GM12878 (cell line): ENCODE results near the gene CDK17. TPM values are rescaled to one million over a fixed set of nuclear protein-coding genes. Genes with fewer than 3 reads are reported as not detected.

ENCODE experiments used
- ATAC-seq: fragments of 200-7000 bp; cut with Tn5 transposase; 3 replicates; pipeline ENCODE4 v1.9.1; 2020; ENCODE audit warnings: mild to moderate bottlenecking, moderate library complexity
- BruUV-seq: library from RNA; stranded (reverse); fragments of 400-500 nt; replicated peaks from 2 replicates; lab custom pipeline; 2021; lab: Mats Ljungman, UMichigan
- CTCF ChIA-PET: fragments of 300-600 bp; sonication (Branson Sonifier 250); formaldehyde crosslinking; extraction: SDS; loops from one replicate; lab custom pipeline; 2021; ENCODE audit warnings: inconsistent platforms; lab: Yijun Ruan, JAX
- POLR2A ChIA-PET: fragments of 350-600 bp; formaldehyde crosslinking; extraction: SDS; loops from one replicate; lab custom pipeline; 2021; ENCODE audit warnings: inconsistent platforms; lab: Charles Lee
- RAD21 ChIA-PET: fragments of 300-600 bp; sonication (Branson Sonifier 250); formaldehyde crosslinking; loops from one replicate; lab custom pipeline; 2023; ENCODE audit warnings: antibody characterized with exemption; ENCODE audit not compliant: unreplicated experiment; lab: Charles Lee
- SMC1A ChIA-PET: fragments of 300-600 bp; sonication (Branson Sonifier 250); formaldehyde crosslinking; loops from one replicate; lab custom pipeline; 2023; ENCODE audit not compliant: unreplicated experiment, uncharacterized antibody; lab: Charles Lee
- DNase-seq: peaks from one replicate; pipeline ENCODE4 v3.0.0-alpha.2; 2011; ENCODE audit warnings: low read depth, low spot score
- FAIRE-seq: peaks from 3 replicates; lab custom pipeline; 2011; peaks lifted over from hg19 to GRCh38; lab: Jason Lieb, UNC
- H2AFZ ChIP-seq: 2 replicates; pipeline ENCODE4 v1.6.0; 2011; ENCODE audit warnings: low read depth, low read length, control low read depth; ENCODE audit not compliant: control insufficient read depth
- H3K27ac ChIP-seq: 2 replicates; pipeline ENCODE4 v1.5.1; 2011; ENCODE audit warnings: control low read depth; ENCODE audit not compliant: control insufficient read depth, insufficient read depth
- H3K27me3 ChIP-seq, 2 experiments: replicated peaks in 1 of 2; 2 replicates each; pipeline versions ENCODE4 v1.6.0 to v1.6.1; 2011; ENCODE audit warnings: low read length in 1 of 2; ENCODE audit not compliant: control insufficient read depth in 2 of 2, insufficient read depth in 2 of 2
- H3K36me3 ChIP-seq, 2 experiments: 2 replicates each; pipeline ENCODE4 v1.5.1; 2011; ENCODE audit warnings: low read length in 1 of 2; ENCODE audit not compliant: control insufficient read depth in 2 of 2, insufficient read depth in 2 of 2
- H3K4me1 ChIP-seq: 2 replicates; pipeline ENCODE4 v1.6.1; 2011; ENCODE audit warnings: mild to moderate bottlenecking, low read length, moderate library complexity, mixed read lengths; ENCODE audit not compliant: control insufficient read depth, insufficient read depth
- H3K4me2 ChIP-seq: 2 replicates; pipeline ENCODE4 v1.6.0; 2011; ENCODE audit warnings: control low read depth; ENCODE audit not compliant: control insufficient read depth, insufficient read depth
- H3K4me3 ChIP-seq: fragments of 200-600 bp; sonication (generic); 2 replicates; pipeline ENCODE4 v1.5.1; 2016
- H3K79me2 ChIP-seq: 2 replicates; pipeline ENCODE4 v1.6.0; 2011; ENCODE audit warnings: low read length; ENCODE audit not compliant: control insufficient read depth, insufficient read depth
- H3K9ac ChIP-seq: 2 replicates; pipeline ENCODE4 v1.8.0; 2011; ENCODE audit warnings: low read length, control low read depth, mixed read lengths; ENCODE audit not compliant: control insufficient read depth, insufficient read depth
- H3K9me3 ChIP-seq: replicated peaks from 3 replicates; pipeline ENCODE4 v1.5.1; 2011; ENCODE audit warnings: mild to moderate bottlenecking, low read length; ENCODE audit not compliant: control insufficient read depth, insufficient read depth
- H4K20me1 ChIP-seq: 2 replicates; pipeline ENCODE4 v1.6.0; 2011; ENCODE audit not compliant: control insufficient read depth, insufficient read depth
- CHD4 ChIP-seq: fragments of 200-600 bp; sonication (generic); IDR thresholded peaks from 2 replicates; pipeline ENCODE4 v1.6.1; 2016; ENCODE audit warnings: mild to moderate bottlenecking
- EZH2 ChIP-seq: IDR thresholded peaks from 2 replicates; pipeline ENCODE4 v1.6.1; 2012; ENCODE audit warnings: low read depth, mild to moderate bottlenecking, control low read depth, inconsistent platforms, low read length, borderline replicate concordance; ENCODE audit not compliant: control insufficient read depth
- NFXL1 ChIP-seq: fragments of 450-650 bp; IDR thresholded peaks from 2 replicates; pipeline ENCODE4 v1.6.1; 2017; ENCODE audit warnings: antibody characterized with exemption, mild to moderate bottlenecking, borderline replicate concordance
- RBBP5 ChIP-seq: fragments of 200-600 bp; sonication (generic); conservative IDR thresholded peaks from 2 replicates; pipeline ENCODE4 v1.6.1; 2016
- RUNX3 ChIP-seq: IDR thresholded peaks from 2 replicates; pipeline ENCODE4 v1.6.1; 2012; ENCODE audit warnings: low read length, inconsistent platforms
- WGBS: methylation state at CpG from one replicate; pipeline ENCODE4 v1.1.6; 2016; ENCODE audit warnings: low lambda C conversion rate; ENCODE audit not compliant: insufficient replicate concordance, insufficient coverage; ENCODE audit errors: missing lambda C conversion rate; 5-methylcytosine and 5-hydroxymethylcytosine counted together
- in situ Hi-C: fragments of 300-500 bp; cut with MboI; formaldehyde crosslinking; loops from 9 replicates; pipeline ENCODE4 v1.14.3; 2018; ENCODE audit warnings: mixed read lengths
- intact Hi-C: fragments of 100-400 bp; cut with micrococcal nuclease; formaldehyde crosslinking; loops from one replicate; pipeline ENCODE4 v1.14.2; 2022; ENCODE audit not compliant: unreplicated experiment
- polyA plus RNA-seq, 11 experiments: library from polyadenylated mRNA; depleted of rRNA in 4 of 11; unstranded in 6 of 11; stranded (reverse) in 5 of 11; fragments of >200 nt; fragmentation: Nextera tagmentation in 4 of 11; fragmentation: Illumina TruSeq in 1 of 11; extraction: Ambion mirVana in 4 of 11; extraction: Trizol in 1 of 11; gene quantifications; 1 replicate in 1 of 11; 2 replicates in 10 of 11; pipeline versions ENCODE4 v1.2.1 to v1.2.3, GENCODE V29; 2011 to 2016; ENCODE audit warnings: inconsistent platforms in 2 of 11, missing spikeins in 2 of 11, low read depth in 1 of 11
- total RNA-seq, 4 experiments: library from RNA; depleted of rRNA in 3 of 4; stranded (reverse); fragments of >200 nt in 3 of 4; fragmentation: Illumina TruSeq in 1 of 4; extraction: Trizol in 1 of 4; gene quantifications; 2 replicates each; pipeline versions ENCODE4 v1.2.1 to v1.2.3, GENCODE V29; 2013 to 2021

Gene CDK17
- total and polyA plus RNA-seq, 10 of the 15 experiments (the other 5 are each of a cell fraction or from before 2014, with no cell fraction given): 5.6 to 45.6 (median 18.3) TPM

GRCh38 chr12:96301732-96302131 is 98.5 kb downstream of the CDK17 start:
- H3K4me2 ChIP-seq: no peak overlapping the region
- H3K4me3 ChIP-seq: no peak overlapping the region
- no peak overlapping the region for H3K9ac ChIP-seq
- ChIA-PET POLR2A (no interaction called here), RAD21 (no interaction called here), SMC1A (interaction anchor here (0.9 to 1.2 kb wide), 2 partner anchors 47 to 97 kb away, joined by 3 read pairs; no protein-coding TSS in a partner anchor), CTCF (interaction anchor here (0.6 kb wide), 1 partner anchor 61 kb away, joined by 3 read pairs; no protein-coding TSS in a partner anchor)
- no peaks in the 10 kb centered on the region for H3K9me3 ChIP-seq
- WGBS: 98% methylated on average over 4 of the region's 4 CpGs
- in situ Hi-C loops: no loop called here
- H3K27ac ChIP-seq: no peak overlapping the region
- H3K27me3 ChIP-seq: no peaks in the 10 kb centered on the region
- H3K36me3 ChIP-seq: peaks cover 0 to 10% of the 10 kb centered on the region in 2 experiments; a peak in 1 of 4 replicates
- DNase-seq (no peak), FAIRE-seq (no peak), ATAC-seq (no peak)
- H3K79me2 ChIP-seq: no peaks in the 10 kb centered on the region; the same call in 1 of the 2 replicates
- H3K4me1 ChIP-seq: peaks cover 9% of the 10 kb centered on the region
- TF ChIP-seq CHD4: no peak
- TF ChIP-seq EZH2: no peak
- no peak overlapping the region for H2AFZ ChIP-seq
- intact Hi-C loops: no loop called here
- no peaks in the 10 kb centered on the region for H4K20me1 ChIP-seq
- BruUV-seq: no TSS peak

GRCh38 chr12:96300064-96300463 is 100.2 kb downstream of the CDK17 start:
- ChIA-PET POLR2A (interaction anchor here (0.7 kb wide), 1 partner anchor 11 kb away, joined by 4 read pairs; no protein-coding TSS in a partner anchor), CTCF (no interaction called here), RAD21 (no interaction called here), SMC1A (interaction anchor here (1.3 kb wide), 1 partner anchor 25 kb away, joined by 3 read pairs; no protein-coding TSS in a partner anchor)
- Histone ChIP-seq H3K79me2 (no peaks in the 10 kb centered on the region; the same call in 1 of the 2 replicates), H3K4me1 (peaks cover 9% of the 10 kb centered on the region), H2AFZ (no peak overlapping the region), H3K4me3 (no peak overlapping the region), H3K9ac (no peak overlapping the region), H3K4me2 (no peak overlapping the region), H3K27ac (no peak overlapping the region), H3K36me3 (peaks cover 0 to 14% of the 10 kb centered on the region in 2 experiments; a peak in 1 of 4 replicates), H4K20me1 (no peaks in the 10 kb centered on the region), H3K27me3 (no peaks in the 10 kb centered on the region), H3K9me3 (no peaks in the 10 kb centered on the region)
- intact Hi-C loops (no loop called here), in situ Hi-C loops (no loop called here)
- TF ChIP-seq NFXL1 (no peak), RBBP5 (no peak), RUNX3 (no peak)
- 100% methylated on average over 4 of the region's 5 CpGs for WGBS
- ATAC-seq (no peak), FAIRE-seq (no peak), DNase-seq (no peak)
- BruUV-seq: no TSS peak
